ENCODE results near the gene PDE4B.
"Not testable (repeated sequence)": the region's sequence is repeated elsewhere in the genome, so short reads cannot be mapped to it uniquely, and the experiment has no call there.

PDE4B gene

DNA sequence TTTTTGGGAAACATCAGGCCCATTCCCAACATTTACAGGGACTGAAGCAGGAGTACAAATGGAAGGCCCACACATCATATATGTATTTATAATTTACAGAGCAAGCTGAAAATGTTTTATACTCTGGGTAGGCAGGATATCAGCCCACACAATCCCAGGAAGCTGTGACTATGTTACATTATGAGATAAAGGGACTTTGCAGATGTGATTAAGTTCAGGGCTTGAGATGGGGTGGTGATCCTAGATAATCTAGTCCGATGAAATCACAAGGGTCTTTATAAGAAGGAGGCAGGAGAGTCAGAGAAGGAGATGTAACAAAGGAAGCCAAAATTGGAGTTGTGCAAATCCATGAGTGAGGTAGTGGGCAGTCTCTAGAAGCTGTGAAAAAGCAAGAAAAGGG lies 160.5 kb downstream of the PDE4B start:
- DNase-seq (ENCODE audit: low read depth) = no peak

DNA sequence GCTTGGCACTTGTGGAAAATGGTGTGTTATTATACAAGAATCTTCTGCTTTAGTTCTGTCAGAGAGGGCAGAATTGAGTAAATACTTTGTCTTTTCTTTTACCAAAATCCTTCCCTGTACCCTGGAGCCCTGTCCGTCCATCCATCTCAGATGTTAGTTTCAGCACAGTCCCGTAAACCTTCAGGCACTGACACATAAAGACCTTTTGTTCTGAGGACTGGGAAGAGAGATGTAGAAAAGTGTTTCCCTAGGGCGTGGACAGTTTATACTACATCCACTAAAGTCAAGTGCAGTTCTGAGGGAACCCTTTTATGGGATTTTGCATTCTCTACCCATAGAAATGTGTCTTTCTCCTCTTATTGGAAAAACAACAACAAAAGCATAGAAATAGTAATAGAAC lies 162.4 kb downstream of the PDE4B start:
- no peak for DNase-seq (ENCODE audit: low read depth)

GRCh38 chr1:65955503-65955902 lies 162.8 kb downstream of the PDE4B start:
- DNase-seq (ENCODE audit: low read depth) = no peak

DNA sequence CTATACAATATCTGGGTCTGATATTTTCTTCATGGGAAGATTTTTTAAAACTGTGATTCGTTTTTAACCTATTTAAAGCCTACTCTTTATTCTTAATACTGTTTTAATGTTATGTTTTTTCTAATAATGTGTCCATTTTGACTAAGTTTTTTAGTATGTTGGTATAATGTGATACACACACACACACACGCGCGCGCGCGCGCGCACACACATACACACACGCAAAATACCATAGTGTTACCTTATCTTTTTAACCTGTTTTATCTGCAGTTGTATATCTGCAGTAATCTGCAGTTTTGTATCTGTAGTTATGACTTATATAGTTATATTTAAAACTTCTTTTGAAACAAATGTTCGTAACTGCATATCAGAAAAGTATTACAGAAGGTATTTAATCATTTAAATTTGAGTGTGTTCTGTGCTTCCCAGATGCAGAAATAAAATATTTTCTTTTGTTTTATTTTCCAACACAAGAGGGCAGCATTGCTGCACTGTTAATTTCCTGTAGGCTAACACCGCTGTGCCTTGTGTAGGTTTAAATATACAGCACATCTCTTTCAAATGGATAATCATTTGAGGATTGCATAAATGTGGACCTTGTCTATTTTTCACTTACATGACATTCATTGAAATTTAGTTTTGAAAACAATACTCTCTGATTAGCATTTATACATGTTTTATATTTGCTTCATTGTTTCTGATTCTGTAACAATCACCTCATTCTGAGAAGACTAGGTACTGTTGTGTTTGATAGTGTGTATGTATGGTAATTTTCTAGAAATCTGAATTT lies 166.1 kb downstream of the PDE4B start:
- DNase-seq (ENCODE audit: low read depth) = peak; percentile 8

- no peak for DNase-seq (ENCODE audit: low read depth)
Measured at GRCh38 chr1:65959896-65960567, 167.3 kb downstream of the PDE4B start.

- DNase-seq (ENCODE audit: low read depth) = no peak
Measured at GRCh38 chr1:65963156-65963888, 170.6 kb downstream of the PDE4B start.

GRCh38 chr1:65964123-65964522 lies 171.4 kb downstream of the PDE4B start:
- DNase-seq (ENCODE audit: low read depth) = no peak

DNA sequence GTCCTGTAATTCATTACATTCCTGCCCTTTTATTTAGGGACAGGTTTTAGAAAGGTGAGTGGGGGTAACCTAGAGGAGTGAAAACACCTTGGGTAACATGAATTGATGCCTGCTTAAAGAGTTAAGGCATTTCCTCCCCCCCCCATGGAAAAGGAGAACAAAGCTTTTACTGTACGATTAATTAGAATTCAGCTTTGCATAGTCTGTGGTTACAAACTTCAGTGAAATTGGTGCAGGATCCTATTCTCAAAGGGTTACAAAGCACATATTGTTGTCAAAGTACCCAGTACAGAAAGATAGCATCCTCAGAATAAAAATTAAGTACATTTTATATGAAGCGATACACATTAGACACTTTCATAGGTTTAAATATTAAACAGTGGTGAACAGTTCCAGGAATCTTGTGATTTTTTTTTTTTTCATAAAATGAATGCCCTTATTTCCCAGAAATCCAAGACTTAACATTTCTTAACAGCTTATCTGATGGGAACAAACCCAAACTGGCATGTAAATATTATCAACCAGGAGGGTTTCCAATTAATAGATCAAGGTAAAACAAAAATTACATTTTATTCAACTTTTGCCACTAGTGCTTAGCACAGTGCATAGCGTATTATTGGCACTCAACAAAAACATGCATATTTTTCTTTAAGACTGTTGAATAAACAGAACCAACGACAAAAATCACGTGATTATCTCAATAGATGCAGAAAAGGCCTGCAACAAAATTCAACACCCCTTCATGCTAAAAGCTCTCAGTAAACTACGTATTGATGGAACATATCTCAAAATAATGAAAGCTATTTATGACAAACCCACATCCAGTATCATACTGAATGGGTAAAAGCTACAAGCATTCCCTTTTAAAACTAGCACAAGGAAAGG lies 172.7 kb downstream of the PDE4B start:
- DNase-seq (ENCODE audit: low read depth) = no peak

DNA sequence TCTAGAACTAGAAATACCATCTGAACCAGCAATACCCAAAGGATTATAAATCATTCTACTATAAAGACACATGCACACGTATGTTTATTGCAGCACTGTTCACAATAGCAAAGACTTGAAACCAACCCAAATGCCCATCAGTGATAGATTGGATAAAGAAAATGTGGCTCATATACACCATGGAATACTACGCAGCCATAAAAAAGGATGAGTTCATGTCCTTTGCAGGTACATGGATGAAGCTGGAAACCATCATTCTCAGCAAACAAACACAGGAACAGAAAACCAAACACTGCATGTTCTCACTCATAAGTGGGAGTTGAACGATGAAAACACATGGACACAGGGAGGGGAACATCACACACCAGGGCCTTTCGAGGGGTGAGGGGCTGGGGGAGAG lies 174.8 kb downstream of the PDE4B start:
- DNase-seq (ENCODE audit: low read depth) = not testable (repeated sequence)

GRCh38 chr1:65971547-65971946 lies 178.9 kb downstream of the PDE4B start:
- DNase-seq (ENCODE audit: low read depth) = no peak

GRCh38 chr1:65975708-65976107 lies 183.0 kb downstream of the PDE4B start:
- no peak for DNase-seq (ENCODE audit: low read depth)

DNA sequence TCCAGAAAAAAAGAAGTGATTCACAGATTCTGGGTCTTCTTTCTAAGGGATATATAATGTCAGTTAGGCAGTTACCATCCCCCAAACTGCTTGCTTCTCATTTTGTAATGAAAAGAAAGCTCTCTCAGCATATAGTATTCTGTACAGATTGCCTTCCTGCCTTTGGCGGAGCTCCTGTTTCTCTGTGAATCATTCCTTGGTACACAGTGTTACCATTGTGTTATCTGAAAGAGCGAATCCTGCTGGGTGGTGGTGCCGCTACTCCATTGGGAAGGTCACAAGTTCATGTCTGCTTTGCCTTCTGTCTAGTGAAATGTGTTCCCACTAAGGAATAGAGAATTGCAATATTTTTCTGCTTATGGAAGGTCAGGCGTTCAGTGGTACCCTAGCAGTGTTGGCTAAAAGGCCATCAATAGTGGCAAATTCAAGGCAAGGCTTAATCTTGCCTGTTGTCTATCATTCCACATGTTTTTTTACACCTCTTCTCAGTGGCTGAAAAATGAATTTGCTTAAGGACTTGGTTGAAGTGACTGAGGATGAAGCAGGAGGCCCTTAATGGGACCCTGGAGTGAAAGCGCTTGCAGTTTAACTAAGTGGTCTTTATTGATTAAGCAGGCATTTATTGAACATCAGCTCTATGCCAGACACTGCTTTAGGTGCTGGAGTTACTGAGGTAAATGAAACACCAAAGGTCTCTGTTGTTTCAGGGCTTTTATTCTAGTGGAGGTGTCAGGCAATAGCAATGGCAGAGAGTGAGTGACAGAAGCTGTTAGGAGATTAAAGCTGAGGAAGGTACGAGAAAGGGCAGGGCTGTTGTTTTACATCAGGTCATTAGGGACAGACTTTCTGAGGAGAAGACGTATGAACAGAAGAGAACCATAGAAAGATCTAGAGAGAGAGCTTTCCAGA lies 186.7 kb downstream of the PDE4B start:
- DNase-seq (ENCODE audit: low read depth) = no peak

DNA sequence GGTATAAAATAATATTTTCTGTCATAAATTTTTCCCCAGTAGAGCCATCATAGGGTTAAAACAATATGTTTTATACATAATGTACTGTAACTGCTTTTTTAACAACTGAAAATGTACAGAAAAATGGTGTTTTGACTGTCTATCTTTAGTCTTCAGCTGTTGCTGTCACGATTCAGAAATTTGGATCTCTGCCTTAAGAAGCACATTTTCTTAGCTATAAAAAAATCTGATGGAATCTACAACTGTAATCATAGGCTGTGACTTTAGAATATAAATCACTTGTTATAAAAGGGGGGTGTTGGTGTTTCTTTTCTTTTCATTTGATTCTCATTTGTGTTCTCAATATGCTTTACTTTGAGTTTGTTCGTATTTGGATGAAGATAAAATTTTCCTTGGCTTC lies 187.5 kb downstream of the PDE4B start:
- DNase-seq (ENCODE audit: low read depth) = no peak

GRCh38 chr1:65983500-65983899 lies 190.8 kb downstream of the PDE4B start:
- DNase-seq (ENCODE audit: low read depth) = no peak

- no peak for DNase-seq (ENCODE audit: low read depth)
Measured at GRCh38 chr1:65985393-65986066, 192.8 kb downstream of the PDE4B start.

- DNase-seq (ENCODE audit: low read depth) = no peak
Measured at GRCh38 chr1:65986146-65986545, 193.5 kb downstream of the PDE4B start.

DNA sequence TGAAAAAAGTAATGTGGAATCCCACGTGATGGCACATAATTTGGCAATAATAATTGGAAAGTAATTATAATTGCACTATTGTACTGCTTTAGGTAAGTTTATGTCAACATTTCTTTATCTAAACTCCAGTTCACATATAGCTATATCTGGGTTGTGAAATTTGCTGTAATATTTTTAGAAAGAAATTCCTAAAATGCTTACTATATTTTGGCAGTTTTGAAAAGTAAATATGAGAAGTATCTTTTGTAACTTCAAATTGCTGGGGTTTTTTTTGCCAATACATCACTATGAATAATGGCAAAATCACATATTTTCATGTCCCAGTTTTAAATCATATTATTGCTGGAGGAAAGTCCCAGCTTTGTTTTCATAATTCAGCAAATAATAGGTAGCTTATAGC lies 197.5 kb downstream of the PDE4B start:
- no peak for DNase-seq (ENCODE audit: low read depth)

GRCh38 chr1:65991694-65992093 lies 199.0 kb downstream of the PDE4B start:
- no peak for DNase-seq (ENCODE audit: low read depth)

GRCh38 chr1:65992165-65992821 lies 199.6 kb downstream of the PDE4B start:
- DNase-seq (ENCODE audit: low read depth) = no peak

GRCh38 chr1:65992831-65993271 lies 200.2 kb downstream of the PDE4B start:
- DNase-seq (ENCODE audit: low read depth) = no peak
